ENCODE measurements around the gene ZBED1. TPM values are rescaled to one million over a fixed set of nuclear protein-coding genes. Genes with fewer than 3 reads are reported as not detected.

ZBED1 gene
- total and polyA plus RNA-seq, 2 donors from 2014 or later, result 20.6 to 40.7 TPM

DNA sequence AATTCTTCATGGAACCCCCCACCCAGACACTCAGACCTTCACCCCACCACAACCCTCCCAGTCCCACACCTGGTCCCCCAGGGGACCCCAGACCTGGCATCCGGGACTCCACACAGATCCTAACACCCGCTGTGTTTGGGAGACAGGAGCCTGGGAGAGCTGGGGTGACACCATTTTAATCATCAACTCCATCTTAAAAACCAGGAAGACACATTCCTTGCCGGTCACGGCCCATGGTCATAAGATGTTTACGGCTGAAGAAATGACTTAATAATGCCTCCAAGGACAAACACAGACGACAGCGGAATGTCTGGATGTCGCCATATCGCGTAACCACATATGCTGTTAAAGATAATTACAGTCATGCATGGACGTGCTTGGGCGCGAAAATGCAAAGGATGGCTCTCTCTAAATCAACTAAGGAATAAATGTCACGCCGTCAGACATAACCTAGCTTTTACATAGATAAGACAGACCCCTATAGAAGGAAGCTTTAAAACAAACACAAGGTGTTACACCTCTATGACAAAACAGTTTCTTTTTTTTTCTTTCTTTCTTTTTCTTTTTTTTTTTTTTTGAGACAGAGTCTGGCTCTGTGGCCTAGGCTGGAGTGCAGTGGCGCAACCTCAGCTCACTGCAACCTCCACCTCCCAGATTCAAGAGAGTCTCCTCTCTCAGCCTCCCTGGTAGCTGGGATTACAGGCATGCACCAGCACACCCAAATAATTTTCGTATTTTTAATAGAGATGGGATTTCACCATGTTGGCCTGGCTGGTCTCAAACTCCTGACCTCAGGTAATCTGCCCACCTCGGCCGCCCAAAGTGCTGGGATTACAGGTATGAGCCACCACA, 2.1 kb upstream of the ZBED1 start:
- TF ChIP-seq, protein P1, sequence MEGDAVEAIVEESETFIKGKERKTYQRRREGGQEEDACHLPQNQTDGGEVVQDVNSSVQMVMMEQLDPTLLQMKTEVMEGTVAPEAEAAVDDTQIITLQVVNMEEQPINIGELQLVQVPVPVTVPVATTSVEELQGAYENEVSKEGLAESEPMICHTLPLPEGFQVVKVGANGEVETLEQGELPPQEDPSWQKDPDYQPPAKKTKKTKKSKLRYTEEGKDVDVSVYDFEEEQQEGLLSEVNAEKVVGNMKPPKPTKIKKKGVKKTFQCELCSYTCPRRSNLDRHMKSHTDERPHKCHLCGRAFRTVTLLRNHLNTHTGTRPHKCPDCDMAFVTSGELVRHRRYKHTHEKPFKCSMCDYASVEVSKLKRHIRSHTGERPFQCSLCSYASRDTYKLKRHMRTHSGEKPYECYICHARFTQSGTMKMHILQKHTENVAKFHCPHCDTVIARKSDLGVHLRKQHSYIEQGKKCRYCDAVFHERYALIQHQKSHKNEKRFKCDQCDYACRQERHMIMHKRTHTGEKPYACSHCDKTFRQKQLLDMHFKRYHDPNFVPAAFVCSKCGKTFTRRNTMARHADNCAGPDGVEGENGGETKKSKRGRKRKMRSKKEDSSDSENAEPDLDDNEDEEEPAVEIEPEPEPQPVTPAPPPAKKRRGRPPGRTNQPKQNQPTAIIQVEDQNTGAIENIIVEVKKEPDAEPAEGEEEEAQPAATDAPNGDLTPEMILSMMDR (IDR thresholded peaks at IDR 0.05; ENCODE audit: borderline replicate concordance, extremely low read depth, insufficient read depth), result no peak
- no peak for FAIRE-seq
- DNase-seq, result peak in 4 of 5 donors; percentile 28 to 55 (median 52)

DNA sequence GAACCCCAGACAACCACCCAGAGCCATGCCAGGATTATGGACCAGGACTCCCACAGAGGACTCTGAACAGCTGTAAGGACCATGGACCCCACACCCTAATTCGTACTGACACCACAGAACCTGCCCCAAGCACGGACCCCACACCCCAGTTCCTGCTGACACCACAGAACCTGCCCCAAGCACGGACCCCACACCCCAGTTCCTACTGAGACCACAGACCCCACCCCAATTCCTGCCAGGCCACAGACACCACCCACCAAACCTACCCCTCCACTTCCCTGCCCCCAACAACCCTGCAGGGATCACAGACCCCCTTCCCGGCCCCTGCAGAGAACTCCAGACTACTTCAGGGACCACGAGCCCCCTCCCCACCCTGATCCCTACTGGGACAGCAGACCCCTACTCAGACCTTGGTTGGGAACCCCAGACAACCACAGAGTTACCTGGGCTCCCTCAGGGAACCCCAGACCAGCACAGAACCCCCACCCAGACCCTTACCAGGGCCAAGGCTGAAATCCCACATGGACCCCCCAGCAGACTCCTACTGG, 1.4 kb upstream of the ZBED1 start:
- FAIRE-seq (no peak), DNase-seq (peak in 1 of 5 donors; percentile 58)
- no peaks in the 10 kb centered on the region for H3K9me3 ChIP-seq (ENCODE audit: control insufficient read depth in 2 of 3, insufficient read depth in 1 of 3, low read length in 3 of 3)
- no peaks in the 10 kb centered on the region for H3K27me3 ChIP-seq (ENCODE audit: control insufficient read depth, insufficient read depth, low read length)
- intact Hi-C loops (cut with DNase I), result no loop called here
- no peak overlapping the region for H3K4me3 ChIP-seq (ENCODE audit: low read length in 3 of 3)
- H3K9ac ChIP-seq (ENCODE audit: low read length in 3 of 3), result no peak overlapping the region
- H3K36me3 ChIP-seq (ENCODE audit: control insufficient read depth in 2 of 3, insufficient read depth in 3 of 3, low read length in 3 of 3), result no peaks in the 10 kb centered on the region
- TF ChIP-seq, protein P1 (IDR thresholded peaks at IDR 0.05; ENCODE audit: borderline replicate concordance, extremely low read depth, insufficient read depth), result no peak
- H3K27ac ChIP-seq (ENCODE audit: low read depth in 2 of 2, low read length in 2 of 2), result no peak overlapping the region
- H3K4me1 ChIP-seq (ENCODE audit: control insufficient read depth in 2 of 3, insufficient read depth in 2 of 3, low read depth in 1 of 3, low read length in 3 of 3), result peaks cover 0 to 9% (median 0%) of the 10 kb centered on the region in 3 donors

More for the DNA sequence above, 2.1 kb upstream of the ZBED1 start:
- Histone ChIP-seq H3K36me3 (ENCODE audit: control insufficient read depth in 2 of 3, insufficient read depth in 3 of 3, low read length in 3 of 3) (no peaks in the 10 kb centered on the region), H3K9ac (ENCODE audit: low read length in 3 of 3) (no peak overlapping the region), H3K9me3 (ENCODE audit: control insufficient read depth in 2 of 3, insufficient read depth in 1 of 3, low read length in 3 of 3) (no peaks in the 10 kb centered on the region), H3K27me3 (ENCODE audit: control insufficient read depth, insufficient read depth, low read length) (no peaks in the 10 kb centered on the region), H3K4me3 (ENCODE audit: low read length in 3 of 3) (no peak overlapping the region), H3K4me1 (ENCODE audit: control insufficient read depth in 2 of 3, insufficient read depth in 2 of 3, low read depth in 1 of 3, low read length in 3 of 3) (peaks cover 0 to 9% (median 0%) of the 10 kb centered on the region in 3 donors), H3K27ac (ENCODE audit: low read depth in 2 of 2, low read length in 2 of 2) (no peak overlapping the region)
- intact Hi-C loops (cut with DNase I), result no loop called here

DNA sequence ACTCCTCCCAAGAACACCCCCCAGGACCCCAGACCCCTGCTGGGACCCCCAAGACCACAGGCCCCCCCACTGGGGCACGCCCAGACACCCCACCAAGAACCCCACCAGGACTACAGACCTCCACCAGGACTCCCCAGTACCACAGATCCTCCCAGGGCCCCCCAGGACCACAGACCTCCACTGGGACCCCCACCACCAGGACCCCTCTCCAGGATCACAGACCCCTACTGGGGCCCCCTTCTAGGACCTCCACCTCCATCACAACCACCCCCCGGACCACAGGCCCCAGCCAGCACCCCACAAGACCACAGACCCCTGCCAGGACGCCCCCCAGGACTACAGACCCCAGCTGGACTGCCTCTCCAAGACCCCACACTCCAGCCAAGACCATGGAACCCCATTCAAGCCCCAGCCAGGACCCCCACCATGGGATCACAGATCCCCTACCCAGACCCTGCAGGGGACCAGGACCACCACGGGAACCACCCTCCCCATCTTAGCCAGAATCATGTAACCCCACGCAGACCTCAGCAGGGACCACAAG, 855 bp upstream of the ZBED1 start:
- Histone ChIP-seq H3K27me3 (ENCODE audit: control insufficient read depth, insufficient read depth, low read length) (no peaks in the 10 kb centered on the region), H3K9me3 (ENCODE audit: control insufficient read depth in 2 of 3, insufficient read depth in 1 of 3, low read length in 3 of 3) (no peaks in the 10 kb centered on the region), H3K27ac (ENCODE audit: low read depth in 2 of 2, low read length in 2 of 2) (no peak overlapping the region), H3K9ac (ENCODE audit: low read length in 3 of 3) (no peak overlapping the region), H3K4me3 (ENCODE audit: low read length in 3 of 3) (no peak overlapping the region), H3K36me3 (ENCODE audit: control insufficient read depth in 2 of 3, insufficient read depth in 3 of 3, low read length in 3 of 3) (no peaks in the 10 kb centered on the region), H3K4me1 (ENCODE audit: control insufficient read depth in 2 of 3, insufficient read depth in 2 of 3, low read depth in 1 of 3, low read length in 3 of 3) (peaks cover 0 to 9% (median 0%) of the 10 kb centered on the region in 3 donors)
- intact Hi-C loops (cut with DNase I), result no loop called here
- FAIRE-seq (no peak), DNase-seq (peak in 1 of 5 donors; percentile 80)
- TF ChIP-seq, protein P1 (IDR thresholded peaks at IDR 0.05; ENCODE audit: borderline replicate concordance, extremely low read depth, insufficient read depth), result no peak
